Mesodermal cell (in vitro differentiated cells): ENCODE measurements around the gene SPRYD3.

Source experiments
- H3K27ac ChIP-seq: 2 replicates; pipeline ENCODE4 v1.7.0; 2013; ENCODE audit warnings: mild to moderate bottlenecking, low read depth, low read length, moderate library complexity; ENCODE audit not compliant: severe bottlenecking
- H3K36me3 ChIP-seq: 2 replicates; pipeline ENCODE4 v1.7.1; 2013; ENCODE audit warnings: mild to moderate bottlenecking, low read length, moderate library complexity; ENCODE audit not compliant: control insufficient read depth, insufficient read depth
- H3K4me1 ChIP-seq: one replicate; pipeline ENCODE4 v1.7.1; 2013; ENCODE audit warnings: mild to moderate bottlenecking, low read length; ENCODE audit not compliant: insufficient read depth, control insufficient read depth, poor library complexity, severe bottlenecking
- H3K4me3 ChIP-seq: 2 replicates; pipeline ENCODE4 v1.7.0; 2013; ENCODE audit warnings: low read length, control low read depth, mild to moderate bottlenecking; ENCODE audit not compliant: insufficient read depth, poor library complexity, severe bottlenecking; ENCODE audit errors: extremely low read depth
- H3K9me3 ChIP-seq: 2 replicates; pipeline ENCODE4 v1.7.1; 2013; ENCODE audit warnings: mild to moderate bottlenecking, low read length, moderate library complexity; ENCODE audit not compliant: control insufficient read depth
- WGBS, 2 experiments: methylation state at CpG; one replicate each; pipeline ENCODE4 v1.1.5; 2013; ENCODE audit warnings: missing lambda C conversion rate in 2 of 2; ENCODE audit not compliant: insufficient coverage in 2 of 2; 5-methylcytosine and 5-hydroxymethylcytosine counted together

The SPRYD3 gene

DNA sequence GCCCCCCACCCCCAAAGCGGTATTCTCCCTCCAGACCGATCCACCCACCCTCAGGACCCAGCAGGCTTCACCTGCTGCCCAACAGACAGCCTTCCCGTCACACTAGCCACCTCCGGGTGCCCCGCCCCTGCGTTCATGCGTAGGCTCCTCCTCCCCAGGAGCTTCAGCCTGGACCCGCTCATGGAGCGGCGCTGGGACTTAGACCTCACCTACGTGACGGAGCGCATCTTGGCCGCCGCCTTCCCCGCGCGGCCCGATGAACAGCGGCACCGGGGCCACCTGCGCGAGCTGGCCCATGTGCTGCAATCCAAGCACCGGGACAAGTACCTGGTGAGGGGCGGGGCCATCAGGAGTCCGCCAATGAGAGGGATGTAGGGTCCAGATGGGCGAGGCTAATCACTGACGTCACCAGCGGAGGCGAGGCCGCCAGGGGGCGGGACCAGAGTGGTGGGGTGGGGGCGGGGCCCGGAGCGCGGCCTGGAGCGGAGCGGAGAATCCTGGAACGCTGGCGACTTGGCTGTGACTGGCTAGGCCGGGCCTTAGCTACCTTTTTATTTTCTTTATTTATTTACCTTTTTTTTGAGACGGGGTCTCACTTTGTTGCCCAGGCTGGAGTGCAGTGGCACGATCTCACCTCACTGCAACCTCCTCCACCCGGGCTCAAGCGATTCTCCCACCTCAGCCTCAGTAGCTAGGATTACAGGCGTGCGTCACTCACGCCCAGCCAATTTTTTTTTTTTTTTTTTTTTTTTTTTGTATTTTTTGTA lies 24.9 kb downstream of the SPRYD3 start:
- Histone ChIP-seq H3K36me3 (peaks cover 4% of the 10 kb centered on the region), H3K4me3 (peak overlapping the region; percentile 65), H3K9me3 (no peaks in the 10 kb centered on the region), H3K27ac (peak overlapping the region; percentile 36), H3K4me1 (peaks cover 43% of the 10 kb centered on the region)
- 1 to 4% methylated on average over 12 to 38 of the region's 48 CpGs for WGBS, 2 experiments

DNA sequence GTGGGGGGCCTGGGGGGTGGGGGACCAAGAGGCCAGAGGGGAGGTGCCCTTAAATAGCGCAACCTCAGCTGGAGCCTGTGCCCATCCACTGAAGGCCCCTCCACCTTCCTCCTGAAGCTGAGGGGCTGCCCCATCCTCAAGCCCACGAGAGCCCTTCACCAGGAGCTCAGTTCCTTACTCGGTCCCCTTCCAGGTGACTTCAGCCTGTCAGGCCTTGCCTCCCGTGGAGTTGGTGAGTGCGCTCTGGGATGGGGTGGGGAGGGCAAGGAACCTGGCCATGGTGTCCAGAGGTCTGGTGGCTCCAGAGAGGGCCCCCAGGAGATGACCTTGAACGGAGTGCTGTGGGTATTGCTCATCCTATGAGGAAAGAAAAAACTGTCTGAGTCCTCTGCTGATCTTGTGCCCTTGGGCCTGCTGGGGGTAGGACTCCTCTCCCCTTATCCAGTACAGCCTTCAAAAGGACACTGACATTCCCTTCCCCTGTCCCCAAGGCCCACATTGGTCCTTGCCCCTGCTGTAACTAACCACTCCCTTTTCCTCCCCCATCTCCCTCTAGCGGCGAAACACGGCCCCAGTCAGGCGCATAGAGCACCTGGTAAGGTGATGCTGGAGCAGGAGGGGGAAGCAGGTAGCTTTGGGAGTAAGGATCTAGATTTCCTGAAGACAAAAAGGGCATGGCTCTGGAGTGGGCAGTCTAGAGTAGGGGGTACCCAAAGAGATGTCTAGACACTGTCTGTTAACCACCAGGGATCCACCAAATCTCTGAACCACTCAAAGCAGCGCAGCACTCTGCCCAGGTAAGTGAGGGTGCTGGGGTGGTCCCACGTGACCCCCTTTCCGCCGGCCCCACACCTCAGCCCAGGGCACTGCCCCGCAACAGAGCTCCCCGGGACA lies 25.7 kb downstream of the SPRYD3 start:
- Histone ChIP-seq H3K4me3 (peak overlapping the region; percentile 65), H3K27ac (peak overlapping the region; percentile 36), H3K36me3 (peaks cover 4% of the 10 kb centered on the region), H3K9me3 (no peaks in the 10 kb centered on the region), H3K4me1 (peaks cover 50% of the 10 kb centered on the region)
- WGBS, 2 experiments, result 53 to 62% methylated on average over 10 of the region's 16 CpGs

DNA sequence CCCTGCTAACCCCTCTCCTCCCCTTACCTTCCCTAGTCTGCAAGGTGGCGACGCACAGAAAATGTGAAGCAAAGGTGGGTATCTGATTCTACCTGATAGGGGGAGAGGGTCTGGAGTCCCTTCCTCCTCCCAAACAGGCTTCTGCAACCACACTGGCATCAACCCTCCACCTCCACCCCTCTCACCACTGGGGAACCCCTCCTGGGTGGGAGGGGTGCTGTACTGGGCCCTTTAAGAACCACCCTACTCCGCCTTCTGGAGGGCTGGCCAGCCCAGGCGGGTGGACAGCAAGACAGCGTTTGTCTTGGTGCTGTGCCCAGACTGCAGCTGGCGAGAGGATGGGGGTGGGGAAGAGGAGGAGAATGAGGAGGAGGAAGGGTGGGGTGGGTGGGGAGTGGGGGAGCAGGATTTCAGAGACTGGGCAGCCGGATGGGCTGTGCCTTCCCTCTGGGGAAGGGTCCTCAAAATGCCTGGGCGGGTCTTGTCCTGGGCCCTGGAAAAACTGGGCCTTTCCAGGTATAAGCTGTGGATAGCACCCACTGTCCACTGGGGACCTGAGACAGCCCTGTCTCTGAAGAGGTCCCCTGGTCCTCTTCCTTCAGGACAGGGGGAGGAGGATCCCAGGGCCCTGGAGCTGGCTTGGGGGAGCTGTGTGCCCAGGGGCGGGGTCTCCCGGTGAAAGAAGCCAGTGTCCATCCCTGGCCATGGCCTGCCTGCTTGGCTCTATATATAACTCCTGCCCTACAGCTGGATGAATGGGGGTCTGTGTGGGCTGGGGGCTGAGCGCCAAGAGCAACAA lies 26.6 kb downstream of the SPRYD3 start:
- Histone ChIP-seq H3K36me3 (peaks cover 4% of the 10 kb centered on the region), H3K9me3 (no peaks in the 10 kb centered on the region), H3K4me1 (peaks cover 58% of the 10 kb centered on the region), H3K27ac (no peak overlapping the region), H3K4me3 (no peak overlapping the region)
- WGBS, 2 experiments, result 74 to 96% methylated on average over 2 to 4 of the region's 11 CpGs

- no peak overlapping the region for H3K4me3 ChIP-seq
- no peaks in the 10 kb centered on the region for H3K9me3 ChIP-seq
- 88 to 91% methylated on average over 7 of the region's 7 CpGs for WGBS, 2 experiments
- peaks cover 59% of the 10 kb centered on the region for H3K4me1 ChIP-seq
- H3K36me3 ChIP-seq, result peaks cover 4% of the 10 kb centered on the region
- no peak overlapping the region for H3K27ac ChIP-seq
Measured at GRCh38 chr12:53051881-53052412, 27.2 kb downstream of the SPRYD3 start.

DNA sequence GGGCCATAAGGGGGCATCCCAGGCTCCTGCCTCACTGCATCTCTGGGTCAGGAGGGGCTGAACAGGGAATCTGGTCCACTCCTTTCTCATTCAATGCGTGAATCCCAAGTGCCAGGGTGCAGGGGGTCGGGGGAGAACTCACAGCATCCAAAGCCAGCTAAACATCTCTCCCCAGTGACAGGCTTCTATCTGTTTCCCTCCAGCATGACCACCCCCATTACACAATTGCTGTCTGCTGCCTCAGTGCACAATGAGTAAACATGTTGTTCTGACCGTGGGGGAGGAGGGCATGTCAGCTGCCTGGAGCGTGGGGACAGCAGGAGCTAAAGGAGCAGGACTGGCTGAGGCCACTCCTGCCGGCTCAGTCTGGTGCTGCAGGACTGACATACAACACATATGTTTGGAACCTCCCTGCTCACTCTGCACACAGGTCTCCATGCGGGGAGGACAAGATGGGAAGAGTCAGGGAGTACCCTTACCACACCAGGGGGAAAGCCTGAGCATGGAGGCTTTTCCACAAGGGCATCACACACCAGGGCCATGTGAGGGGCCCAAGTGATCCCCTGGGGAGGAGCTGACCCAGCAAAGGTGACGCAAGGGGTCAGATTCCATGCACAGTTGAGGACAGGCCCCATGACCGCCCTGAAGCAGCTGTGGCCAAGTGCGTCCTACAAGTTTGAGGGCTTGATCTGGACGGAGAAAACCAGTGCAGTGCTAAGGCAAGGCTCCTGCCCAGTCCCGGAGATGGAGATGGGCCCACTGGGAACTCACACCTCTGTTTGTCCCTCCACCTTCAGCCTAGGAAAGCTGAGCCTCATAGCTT lies 27.9 kb downstream of the SPRYD3 start:
- WGBS, 2 experiments, result 64 to 81% methylated on average over 6 to 10 of the region's 11 CpGs
- H3K36me3 ChIP-seq, result peaks cover 4% of the 10 kb centered on the region
- no peaks in the 10 kb centered on the region for H3K9me3 ChIP-seq
- peak overlapping the region; percentile 43 for H3K4me3 ChIP-seq
- H3K27ac ChIP-seq, result no peak overlapping the region
- peaks cover 59% of the 10 kb centered on the region for H3K4me1 ChIP-seq

- H3K4me1 ChIP-seq, result peaks cover 64% of the 10 kb centered on the region
- H3K27ac ChIP-seq, result peak overlapping the region; percentile 95
- peaks cover 4% of the 10 kb centered on the region for H3K36me3 ChIP-seq
- H3K9me3 ChIP-seq, result no peaks in the 10 kb centered on the region
- H3K4me3 ChIP-seq, result peak overlapping the region; percentile 43
- 76 to 80% methylated on average over 1 to 2 of the region's 2 CpGs for WGBS, 2 experiments
Measured at GRCh38 chr12:53050426-53051057, 28.6 kb downstream of the SPRYD3 start.

GRCh38 chr12:53049571-53050318 lies 29.4 kb downstream of the SPRYD3 start, which contains the start of gene TNS2:
TNS2 (plus strand) TSS chr12:53050065; CDS start chr12:53050186, 121 bp downstream.
- Histone ChIP-seq H3K4me1 (peaks cover 70% of the 10 kb centered on the region), H3K27ac (peak within 1 kb of the TSS; percentile 95), H3K9me3 (no peaks in the 10 kb centered on the region), H3K36me3 (peaks cover 4% of the 10 kb centered on the region), H3K4me3 (peak within 1 kb of the TSS; percentile 43)
- 7 to 19% methylated on average over 10 of the region's 20 CpGs for WGBS, 2 experiments

- Histone ChIP-seq H3K27ac (peak overlapping the region; percentile 95), H3K36me3 (peaks cover 4% of the 10 kb centered on the region), H3K4me3 (peak overlapping the region; percentile 43), H3K4me1 (peaks cover 75% of the 10 kb centered on the region), H3K9me3 (no peaks in the 10 kb centered on the region)
- WGBS, 2 experiments, result 3 to 8% methylated on average over 4 of the region's 6 CpGs
Measured at GRCh38 chr12:53048780-53049401, 30.3 kb downstream of the SPRYD3 start.
